Vagina (tissue), 2 donors: ENCODE measurements around the gene NCF4.

Experiments
- CTCF ChIP-seq, 3 experiments: fragments of 450-650 bp in 2 of 3; fragments of 200-600 bp in 1 of 3; sonication (generic) in 1 of 3; IDR thresholded peaks; one replicate each; pipeline ENCODE4 v1.5.1; 2017 to 2019; ENCODE audit warnings: antibody characterized with exemption in 3 of 3, mild to moderate bottlenecking in 2 of 3, moderate library complexity in 2 of 3
- POLR2A ChIP-seq, 2 donors: fragments of 450-650 bp; IDR thresholded peaks; one replicate each; pipeline ENCODE4 v1.6.1; 2017; ENCODE audit warnings: antibody characterized with exemption in 2 of 2, mild to moderate bottlenecking in 2 of 2, moderate library complexity in 2 of 2
- POLR2AphosphoS5 ChIP-seq, 2 donors: sonication (generic); formaldehyde crosslinking; IDR thresholded peaks; one replicate each; pipeline ENCODE4 v1.9.0; 2017; ENCODE audit warnings: antibody characterized with exemption in 2 of 2, mild to moderate bottlenecking in 2 of 2, low read depth in 1 of 2; ENCODE audit not compliant: insufficient read depth in 1 of 2

- no peak for TF ChIP-seq CTCF (IDR thresholded peaks at IDR 0.05)
- no peak for TF ChIP-seq POLR2A (IDR thresholded peaks at IDR 0.05)
- TF ChIP-seq POLR2AphosphoS5 (IDR thresholded peaks at IDR 0.05; ENCODE audit: insufficient read depth in 1 of 2, low read depth in 1 of 2), result no peak
Measured at GRCh38 chr22:36874736-36875135, 13.9 kb downstream of the NCF4 start.
